Testis (tissue), 2 donors: ENCODE data around the gene HPS1.

Experiments used
- CTCF ChIP-seq, 3 experiments: fragments of 450-650 bp in 2 of 3; fragments of 200-600 bp in 1 of 3; sonication (generic) in 1 of 3; IDR thresholded peaks; one replicate each; pipeline ENCODE4 v1.5.1; 2016 to 2019; ENCODE audit warnings: antibody characterized with exemption in 3 of 3, mild to moderate bottlenecking in 2 of 3, moderate library complexity in 1 of 3
- POLR2A ChIP-seq: fragments of 450-650 bp; IDR thresholded peaks from one replicate; pipeline ENCODE4 v1.6.1; 2017; ENCODE audit warnings: antibody characterized with exemption, mild to moderate bottlenecking, moderate library complexity

DNA sequence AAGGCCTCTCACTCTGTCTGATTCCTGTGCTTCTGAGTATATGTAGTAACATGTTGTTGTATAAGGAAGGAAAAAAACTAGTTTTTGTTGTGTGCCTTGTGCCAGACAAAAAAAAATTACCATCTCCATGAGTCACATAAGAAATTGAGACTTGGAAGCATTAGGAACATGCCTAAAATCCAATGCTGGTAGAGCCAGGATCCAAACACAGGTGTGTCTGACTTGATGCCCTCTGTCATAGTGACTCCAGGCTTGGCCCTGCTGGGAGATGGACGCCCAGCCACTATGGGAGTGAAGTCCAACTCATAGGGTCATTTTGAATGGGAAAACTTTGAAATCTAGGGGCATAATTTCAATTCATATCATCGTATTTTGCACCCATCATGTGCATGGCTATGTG, 69.7 kb downstream of the HPS1 start:
- TF ChIP-seq CTCF (IDR thresholded peaks at IDR 0.05) (no peak), POLR2A (no peak)
